ENCODE measurements around the gene GSTCD.

Gene GSTCD

GRCh38 chr4:105708181-105709080, at the start of gene GSTCD, which contains the start of gene INTS12:
Gene GSTCD (plus strand): TSS chr4:105708784. CDS start chr4:105717614, 8,830 bp downstream.
Gene INTS12 (minus strand): TSS chr4:105708689. CDS start chr4:105700005, 8,684 bp downstream.
- TF ChIP-seq CTCF (conservative IDR thresholded peaks at IDR 0.05; ENCODE audit: control insufficient read depth, insufficient read depth, low read depth, low read length), result no peak
- DNase-seq (ENCODE audit: low read depth), result peak; percentile 93
- peak within 1 kb of the TSS; percentile 98 for H3K4me3 ChIP-seq (ENCODE audit: control insufficient read depth, low read depth, low read length)

- DNase-seq (ENCODE audit: low read depth), result no peak
- TF ChIP-seq CTCF (conservative IDR thresholded peaks at IDR 0.05; ENCODE audit: control insufficient read depth, insufficient read depth, low read depth, low read length), result no peak
These were observed 49.4 kb upstream of the GSTCD start for GRCh38 chr4:105659190-105659589.

GRCh38 chr4:105661028-105661427, 47.6 kb upstream of the GSTCD start:
- DNase-seq (ENCODE audit: low read depth), result no peak
- H3K4me3 ChIP-seq (ENCODE audit: control insufficient read depth, low read depth, low read length), result no peak overlapping the region
- no peak for TF ChIP-seq CTCF (conservative IDR thresholded peaks at IDR 0.05; ENCODE audit: control insufficient read depth, insufficient read depth, low read depth, low read length)

More at GRCh38 chr4:105659190-105659589, 49.4 kb upstream of the GSTCD start:
- no peak overlapping the region for H3K4me3 ChIP-seq (ENCODE audit: control insufficient read depth, low read depth, low read length)

- no peak for TF ChIP-seq CTCF (conservative IDR thresholded peaks at IDR 0.05; ENCODE audit: control insufficient read depth, insufficient read depth, low read depth, low read length)
- no peak for DNase-seq (ENCODE audit: low read depth)
- no peak overlapping the region for H3K4me3 ChIP-seq (ENCODE audit: control insufficient read depth, low read depth, low read length)
These were observed 45.5 kb upstream of the GSTCD start for GRCh38 chr4:105662935-105663675.

- DNase-seq (ENCODE audit: low read depth), result peak; percentile 21
- no peak overlapping the region for H3K4me3 ChIP-seq (ENCODE audit: control insufficient read depth, low read depth, low read length)
- no peak for TF ChIP-seq CTCF (conservative IDR thresholded peaks at IDR 0.05; ENCODE audit: control insufficient read depth, insufficient read depth, low read depth, low read length)
These were observed 41.9 kb upstream of the GSTCD start for GRCh38 chr4:105666693-105667092.

GRCh38 chr4:105670684-105671083, 37.9 kb upstream of the GSTCD start:
- no peak for DNase-seq (ENCODE audit: low read depth)
- no peak for TF ChIP-seq CTCF (conservative IDR thresholded peaks at IDR 0.05; ENCODE audit: control insufficient read depth, insufficient read depth, low read depth, low read length)
- H3K4me3 ChIP-seq (ENCODE audit: control insufficient read depth, low read depth, low read length), result no peak overlapping the region

Data from fibroblast of mammary gland (primary cell).